IMR-90 (cell line): ENCODE data around the gene SKAP1. TPM values are rescaled to one million over a fixed set of nuclear protein-coding genes. Genes with fewer than 3 reads are reported as not detected.

Experiments used
- ATAC-seq: fragments of 200-7000 bp; cut with Tn5 transposase; 2 replicates; pipeline ENCODE4 v1.9.1; 2020; ENCODE audit warnings: low read depth, mild to moderate bottlenecking, moderate library complexity
- BruUV-seq: library from RNA; stranded (reverse); fragments of 400-500 nt; replicated peaks from 2 replicates; lab custom pipeline; 2021; lab: Mats Ljungman, UMichigan
- CTCF ChIA-PET: fragments of 300-600 bp; formaldehyde crosslinking; extraction: SDS; loops from one replicate; lab custom pipeline; 2021; ENCODE audit warnings: antibody characterized with exemption; lab: Yijun Ruan, JAX
- POLR2A ChIA-PET: fragments of 300-600 bp; sonication (Branson Sonifier 250); formaldehyde crosslinking; loops from one replicate; lab custom pipeline; 2022; ENCODE audit warnings: antibody characterized with exemption; ENCODE audit not compliant: unreplicated experiment; lab: Charles Lee
- DNase-seq: peaks from one replicate; pipeline ENCODE4 v3.0.0; 2013
- H2AFZ ChIP-seq: replicated peaks from 2 replicates; pipeline ENCODE3; 2013; ENCODE audit warnings: low read length, mild to moderate bottlenecking; ENCODE audit not compliant: poor library complexity
- H2AK5ac ChIP-seq: 2 replicates; pipeline ENCODE4 v1.6.1; 2013; ENCODE audit warnings: low read depth, low read length, inconsistent platforms
- H2AK9ac ChIP-seq: replicated peaks from 2 replicates; pipeline ENCODE3; 2013; ENCODE audit warnings: mild to moderate bottlenecking, low read depth, low read length, moderate library complexity; ENCODE audit not compliant: poor library complexity
- H2BK120ac ChIP-seq: 2 replicates; pipeline ENCODE4 v1.6.1; 2013; ENCODE audit warnings: low read depth, low read length, inconsistent platforms
- H2BK15ac ChIP-seq: 3 replicates; pipeline ENCODE4 v1.6.1; 2013; ENCODE audit warnings: low read depth, low read length, inconsistent platforms
- H2BK20ac ChIP-seq: 2 replicates; pipeline ENCODE4 v1.6.1; 2013; ENCODE audit warnings: low read depth, mild to moderate bottlenecking, inconsistent platforms, low read length, moderate library complexity
- H2BK5ac ChIP-seq: 2 replicates; pipeline ENCODE4 v1.6.1; 2013; ENCODE audit warnings: mild to moderate bottlenecking, low read depth, low read length, inconsistent platforms; ENCODE audit not compliant: poor library complexity, severe bottlenecking
- H3K14ac ChIP-seq: replicated peaks from 2 replicates; pipeline ENCODE4 v1.6.1; 2013; ENCODE audit warnings: low read depth, low read length, inconsistent platforms
- H3K18ac ChIP-seq: 2 replicates; pipeline ENCODE4 v1.6.1; 2013; ENCODE audit warnings: low read depth, low read length, control low read depth
- H3K23ac ChIP-seq: 2 replicates; pipeline ENCODE4 v1.6.1; 2013; ENCODE audit warnings: low read depth, low read length, inconsistent platforms
- H3K27ac ChIP-seq: 2 replicates; pipeline ENCODE4 v1.5.1; 2013; ENCODE audit warnings: mild to moderate bottlenecking, control low read depth, low read length; ENCODE audit not compliant: insufficient read depth
- H3K27me3 ChIP-seq: 2 replicates; pipeline ENCODE4 v1.6.1; 2013; ENCODE audit warnings: low read length; ENCODE audit not compliant: control insufficient read depth, insufficient read depth
- H3K36me3 ChIP-seq: 2 replicates; pipeline ENCODE4 v1.6.1; 2013; ENCODE audit warnings: low read length, mixed read lengths; ENCODE audit not compliant: control insufficient read depth, insufficient read depth
- H3K4ac ChIP-seq: 2 replicates; pipeline ENCODE4 v1.6.1; 2013; ENCODE audit warnings: low read depth, low read length, inconsistent platforms
- H3K4me1 ChIP-seq: 2 replicates; pipeline ENCODE4 v1.6.1; 2013; ENCODE audit warnings: low read length, mixed read lengths; ENCODE audit not compliant: control insufficient read depth, insufficient read depth
- H3K4me2 ChIP-seq: 2 replicates; pipeline ENCODE4 v1.6.1; 2013; ENCODE audit warnings: low read depth, mild to moderate bottlenecking, control low read depth, low read length, moderate library complexity
- H3K4me3 ChIP-seq: 2 replicates; pipeline ENCODE4 v1.5.1; 2013; ENCODE audit warnings: low read depth, mild to moderate bottlenecking, control low read depth, low read length, moderate library complexity; ENCODE audit not compliant: insufficient read depth
- H3K56ac ChIP-seq: 2 replicates; pipeline ENCODE4 v1.6.1; 2013; ENCODE audit warnings: low read length, inconsistent platforms; ENCODE audit not compliant: insufficient read depth; ENCODE audit errors: extremely low read depth
- H3K79me1 ChIP-seq, 2 experiments: 2 replicates each; pipeline ENCODE4 v1.6.1; 2013; ENCODE audit warnings: low read length in 2 of 2, inconsistent platforms in 1 of 2, low read depth in 1 of 2
- H3K9ac ChIP-seq: 2 replicates; pipeline ENCODE4 v1.6.1; 2013; ENCODE audit warnings: low read depth, low read length, control low read depth
- H3K9me1 ChIP-seq: 2 replicates; pipeline ENCODE4 v1.6.1; 2013; ENCODE audit warnings: low read length, inconsistent platforms; ENCODE audit not compliant: insufficient read depth
- H3K9me3 ChIP-seq: 2 replicates; pipeline ENCODE4 v1.6.1; 2013; ENCODE audit warnings: low read length; ENCODE audit not compliant: control insufficient read depth, insufficient read depth
- H4K20me1 ChIP-seq: 2 replicates; pipeline ENCODE4 v1.6.1; 2013; ENCODE audit warnings: low read length, inconsistent platforms; ENCODE audit not compliant: insufficient read depth
- H4K5ac ChIP-seq: 2 replicates; pipeline ENCODE4 v1.6.1; 2013; ENCODE audit warnings: mild to moderate bottlenecking, low read depth, low read length, control low read depth
- H4K8ac ChIP-seq, 2 experiments: 2 replicates each; pipeline ENCODE4 v1.6.1; 2013; ENCODE audit warnings: low read depth in 2 of 2, low read length in 2 of 2, control low read depth in 1 of 2, inconsistent platforms in 1 of 2
- H4K91ac ChIP-seq: 2 replicates; pipeline ENCODE4 v1.6.1; 2013; ENCODE audit warnings: low read depth, low read length, inconsistent platforms; ENCODE audit not compliant: insufficient read depth
- RCOR1 ChIP-seq: IDR thresholded peaks from 2 replicates; pipeline ENCODE4 v1.6.1; 2012; ENCODE audit warnings: mild to moderate bottlenecking, low read length, improper control_type of control experiment; ENCODE audit not compliant: insufficient replicate concordance
- RFX5 ChIP-seq: IDR thresholded peaks from 2 replicates; pipeline ENCODE4 v1.8.0; 2012; ENCODE audit warnings: low read depth, mild to moderate bottlenecking, low read length, moderate library complexity
- WGBS, 2 experiments: methylation state at CpG; one replicate each; pipeline versions ENCODE4 v1.1.5 to v1.1.7; 2013; ENCODE audit warnings: missing lambda C conversion rate in 2 of 2; ENCODE audit not compliant: insufficient read length in 1 of 2; ENCODE audit errors: extremely low coverage in 2 of 2; 5-methylcytosine and 5-hydroxymethylcytosine counted together
- dilution Hi-C: fragments of 300-500 bp; cut with HindIII; formaldehyde crosslinking; loops from one replicate; pipeline ENCODE4 v1.14.3; 2018; ENCODE audit warnings: low sequenced_read_pairs; ENCODE audit not compliant: unreplicated experiment
- in situ Hi-C: fragments of 300-500 bp; cut with MboI; formaldehyde crosslinking; loops from 3 replicates; pipeline ENCODE4 v1.14.3; 2019; ENCODE audit warnings: low sequenced_read_pairs, inconsistent platforms, mixed read lengths
- intact Hi-C: fragments of 100-400 bp; cut with micrococcal nuclease; formaldehyde crosslinking; loops from 2 replicates; pipeline ENCODE4 v1.10.0; 2022
- polyA plus RNA-seq, 3 experiments: library from polyadenylated mRNA; depleted of rRNA; stranded (reverse); fragments of >200 nt; gene quantifications; 2 replicates each; pipeline ENCODE4 v1.2.3, GENCODE V29; 2012; ENCODE audit warnings: low replicate concordance in 1 of 3
- total RNA-seq: library from RNA; depleted of rRNA; stranded (reverse); fragments of >200 nt; gene quantifications from 2 replicates; pipeline ENCODE4 v1.2.3, GENCODE V29; 2012
- TF ChIP-seq, protein P1 (sequence below): fragments of 150-350 bp; IDR thresholded peaks from 2 replicates; pipeline ENCODE4 v1.6.1; 2016; ENCODE audit warnings: low read depth, mild to moderate bottlenecking, low read length, moderate library complexity, borderline replicate concordance

Gene SKAP1
- total and polyA plus RNA-seq, 2 of the 4 experiments (the other 2 are of a cell fraction), result not detected

DNA sequence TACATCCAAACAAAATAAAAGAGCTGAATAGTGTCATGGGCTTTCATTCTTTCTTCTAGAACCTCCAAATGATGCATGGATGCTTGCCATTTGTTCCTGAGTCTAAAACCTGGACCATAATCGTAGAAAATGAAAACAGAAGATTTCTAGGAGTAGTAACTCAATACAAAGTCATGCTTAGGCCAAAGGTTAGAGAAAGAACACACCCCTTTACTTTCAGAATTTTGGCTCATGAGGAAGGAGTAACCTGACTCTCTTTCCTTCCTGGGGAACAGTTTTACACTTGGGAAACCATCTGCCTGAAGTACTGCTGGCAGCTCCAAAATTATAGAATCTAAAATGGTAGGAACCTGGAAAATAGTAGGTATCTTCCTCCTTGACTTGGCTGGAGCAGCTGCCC, 185.2 kb downstream of the SKAP1 start:
- whole genome bisulfite sequencing, 2 experiments, result no CpG with 5 or more reads among the region's 1 CpG
- POLR2A ChIA-PET, result no interaction called here

More for the DNA sequence above, 185.2 kb downstream of the SKAP1 start:
- no peaks in the 10 kb centered on the region for H4K20me1 ChIP-seq
- no peak overlapping the region for H3K23ac ChIP-seq
- CTCF ChIA-PET, result interaction anchor here (0.6 kb wide), 1 partner anchor 729 kb away, joined by 3 read pairs; no protein-coding TSS in a partner anchor
- no peak overlapping the region for H2BK20ac ChIP-seq
- dilution Hi-C loops (no loop called here), in situ Hi-C loops (no loop called here), intact Hi-C loops (no loop called here)
- H2AK9ac ChIP-seq, result no peak overlapping the region
- no peak overlapping the region for H2AFZ ChIP-seq
- H2BK5ac ChIP-seq, result no peak overlapping the region
- no peak overlapping the region for H3K4ac ChIP-seq
- H3K36me3 ChIP-seq, result no peaks in the 10 kb centered on the region
- peaks cover 9% of the 10 kb centered on the region for H3K4me1 ChIP-seq
- H3K27me3 ChIP-seq, result peaks cover 10% of the 10 kb centered on the region
- DNase-seq (no peak), ATAC-seq (no peak)
- no peak overlapping the region for H3K9ac ChIP-seq
- no peak overlapping the region for H3K56ac ChIP-seq
- H3K4me3 ChIP-seq, result no peak overlapping the region
- no TSS peak for BruUV-seq
- H3K14ac ChIP-seq, result no peak overlapping the region
- no peak overlapping the region for H3K18ac ChIP-seq
- no peak overlapping the region for H4K91ac ChIP-seq
- H3K9me1 ChIP-seq, result peaks cover 11% of the 10 kb centered on the region; the same call in 1 of the 2 replicates
- no peak overlapping the region for H3K27ac ChIP-seq
- no peaks in the 10 kb centered on the region for H3K79me1 ChIP-seq
- H4K8ac ChIP-seq, result no peak overlapping the region
- no peak overlapping the region for H2BK15ac ChIP-seq
- no peak overlapping the region for H2AK5ac ChIP-seq
- H3K9me3 ChIP-seq, result no peaks in the 10 kb centered on the region
- H2BK120ac ChIP-seq, result no peak overlapping the region
- TF ChIP-seq, protein P1, sequence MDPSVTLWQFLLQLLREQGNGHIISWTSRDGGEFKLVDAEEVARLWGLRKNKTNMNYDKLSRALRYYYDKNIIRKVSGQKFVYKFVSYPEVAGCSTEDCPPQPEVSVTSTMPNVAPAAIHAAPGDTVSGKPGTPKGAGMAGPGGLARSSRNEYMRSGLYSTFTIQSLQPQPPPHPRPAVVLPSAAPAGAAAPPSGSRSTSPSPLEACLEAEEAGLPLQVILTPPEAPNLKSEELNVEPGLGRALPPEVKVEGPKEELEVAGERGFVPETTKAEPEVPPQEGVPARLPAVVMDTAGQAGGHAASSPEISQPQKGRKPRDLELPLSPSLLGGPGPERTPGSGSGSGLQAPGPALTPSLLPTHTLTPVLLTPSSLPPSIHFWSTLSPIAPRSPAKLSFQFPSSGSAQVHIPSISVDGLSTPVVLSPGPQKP, result no peak
- no peak for TF ChIP-seq RCOR1
- no peak for TF ChIP-seq RFX5
- no peak overlapping the region for H3K4me2 ChIP-seq
- H4K5ac ChIP-seq, result no peak overlapping the region
